ENCODE measurements around the gene KLF16.

Gene KLF16

DNA sequence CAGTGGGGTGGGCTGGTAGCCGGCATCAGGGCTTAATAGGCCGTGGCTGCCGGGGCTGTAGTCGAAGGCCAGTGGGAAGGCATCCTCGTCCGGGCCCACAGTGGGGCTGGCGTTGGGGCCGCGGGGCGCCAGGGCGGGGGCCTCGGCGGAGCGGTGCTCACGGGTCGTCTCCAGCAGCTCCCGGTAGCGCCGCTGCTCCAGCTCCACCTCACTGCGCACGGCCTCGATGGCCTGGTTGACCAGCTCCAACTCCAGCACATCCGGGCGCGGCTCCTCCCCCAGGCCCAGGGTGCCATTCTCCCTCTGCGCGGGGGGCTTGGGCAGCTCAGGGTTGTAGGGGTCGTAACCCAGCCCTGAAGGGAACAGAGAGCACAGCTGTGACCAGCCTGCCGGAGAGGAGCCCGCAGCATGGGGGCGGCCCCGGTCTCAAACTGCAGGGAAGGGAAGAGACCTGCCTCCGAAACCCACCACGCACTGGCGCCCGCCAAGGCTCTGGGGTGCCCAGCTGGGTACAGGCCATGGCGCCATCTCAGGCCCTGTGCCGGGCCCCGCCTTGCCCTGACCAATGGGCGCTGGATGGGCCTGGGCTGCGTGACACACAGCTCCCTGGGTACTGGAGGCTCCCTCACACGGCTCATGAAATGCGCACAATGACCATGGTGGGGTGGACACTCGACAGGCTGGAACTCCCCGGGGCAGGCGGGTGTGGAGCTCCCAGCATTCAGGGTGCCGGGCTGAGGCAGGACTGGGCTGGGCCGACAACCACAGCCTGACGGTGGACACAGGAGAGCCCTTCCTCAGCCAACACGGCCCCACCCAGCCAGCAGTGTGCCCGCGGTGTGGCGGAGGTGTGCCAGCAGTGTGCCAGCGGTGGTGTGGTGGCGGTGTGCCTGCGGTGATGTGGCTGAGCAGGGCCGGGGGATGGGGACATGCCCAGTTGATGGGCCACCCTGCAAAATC, 34.8 kb downstream of the KLF16 start:
- no peaks in the 10 kb centered on the region for H3K27me3 Mint-ChIP-seq (ENCODE audit: low read depth)
- no peaks in the 10 kb centered on the region for H3K9me3 Mint-ChIP-seq
- DNase-seq (ENCODE audit: low spot score): no peak
- H3K4me1 Mint-ChIP-seq (ENCODE audit: low read depth): no peaks in the 10 kb centered on the region
- no peak overlapping the region for H3K27ac Mint-ChIP-seq
- H3K36me3 Mint-ChIP-seq (ENCODE audit: low read depth): peaks cover 9% of the 10 kb centered on the region
- no peak overlapping the region for H3K4me3 Mint-ChIP-seq

DNA sequence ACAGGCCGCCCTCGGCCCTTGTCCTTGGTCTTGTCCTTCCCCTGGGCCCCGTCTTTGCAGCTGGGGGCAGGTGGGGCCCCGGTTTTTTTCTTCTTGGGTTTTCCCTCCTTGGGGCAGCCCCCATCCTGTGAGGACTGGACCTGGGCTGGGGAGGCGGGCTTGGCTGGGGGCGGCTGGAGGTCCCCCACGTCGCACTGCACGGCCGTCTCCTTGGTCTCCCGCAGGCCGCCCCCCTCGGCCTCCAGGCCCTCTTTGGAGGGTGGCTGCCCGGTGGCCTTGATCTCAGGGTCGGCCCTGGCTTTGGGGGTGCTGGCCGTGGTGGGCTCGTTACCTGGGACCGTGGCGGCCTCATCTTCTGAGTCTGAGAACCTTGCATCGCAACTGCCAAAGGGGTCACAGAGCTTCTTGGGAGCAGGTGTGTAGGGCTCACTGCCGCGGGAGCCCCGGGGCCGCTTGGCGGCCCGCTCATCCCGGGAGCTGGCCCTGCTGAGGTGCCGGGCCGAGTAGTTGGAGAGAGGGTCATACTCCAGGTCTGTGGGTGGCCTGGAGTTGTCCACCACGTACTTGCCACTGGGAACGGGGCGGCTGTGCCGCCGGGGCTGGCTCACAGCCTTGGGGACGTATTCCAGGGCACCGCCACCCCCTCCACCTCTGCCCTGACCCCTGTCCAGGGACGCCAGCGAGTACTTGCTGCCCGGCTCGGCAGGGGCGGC, 35.7 kb downstream of the KLF16 start:
- H3K36me3 Mint-ChIP-seq (ENCODE audit: low read depth): peaks cover 12% of the 10 kb centered on the region
- no peak overlapping the region for H3K4me3 Mint-ChIP-seq

DNA sequence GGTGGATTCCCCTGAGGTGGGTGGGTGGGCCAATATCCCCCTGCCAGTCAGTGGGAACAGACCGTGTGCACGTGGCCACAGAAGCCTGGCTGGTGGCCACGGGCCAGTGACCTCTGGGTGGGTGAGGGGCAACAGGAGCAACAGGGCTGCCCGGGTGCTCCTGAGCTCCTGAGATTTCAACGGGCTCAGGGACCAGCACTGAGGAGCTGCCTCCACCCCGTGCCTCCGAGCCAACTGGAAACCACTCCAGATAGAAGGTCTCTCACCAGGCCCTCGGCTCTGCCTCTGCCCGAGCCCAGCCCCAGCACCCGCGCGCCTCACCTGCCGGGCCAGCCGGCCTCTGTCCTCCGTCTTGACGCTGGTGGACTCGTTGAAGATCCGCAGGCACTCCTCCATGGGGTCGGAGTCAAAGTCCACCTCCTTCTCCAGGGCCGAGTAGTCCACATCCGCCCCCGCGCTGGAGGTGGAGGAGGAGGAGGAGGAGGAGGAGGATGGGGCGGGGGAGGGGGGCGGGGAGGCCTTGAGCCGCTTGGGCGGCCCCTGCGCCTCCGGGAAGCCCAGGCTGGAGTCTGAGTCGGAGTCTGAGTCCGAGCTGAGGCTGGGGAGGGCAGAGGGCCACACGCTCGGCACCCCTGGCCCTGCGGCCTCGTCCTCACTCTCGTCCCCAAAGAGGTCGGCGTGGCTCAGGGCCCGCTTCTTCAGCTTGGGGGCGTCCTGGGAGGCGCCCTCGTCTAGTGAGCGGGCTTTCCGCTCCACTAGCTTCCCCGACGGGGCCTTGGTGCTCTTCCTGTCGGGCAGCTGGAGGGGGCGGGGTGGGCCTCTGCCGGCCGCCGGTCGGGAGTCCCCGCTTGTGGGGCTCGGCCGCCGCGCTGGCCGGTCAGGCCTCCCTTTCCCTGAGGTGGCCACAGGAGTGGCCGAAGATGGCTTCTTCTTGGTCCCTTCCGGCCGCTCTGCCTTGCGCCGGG, 36.5 kb downstream of the KLF16 start:
- Mint-ChIP-seq H3K36me3 (ENCODE audit: low read depth) (peaks cover 16% of the 10 kb centered on the region), H3K27me3 (ENCODE audit: low read depth) (no peaks in the 10 kb centered on the region), H3K9me3 (no peaks in the 10 kb centered on the region), H3K4me1 (ENCODE audit: low read depth) (no peaks in the 10 kb centered on the region), H3K27ac (no peak overlapping the region), H3K4me3 (no peak overlapping the region)
- no peak for DNase-seq (ENCODE audit: low spot score)

More for the DNA sequence above, 35.7 kb downstream of the KLF16 start:
- Mint-ChIP-seq H3K27me3 (ENCODE audit: low read depth) (no peaks in the 10 kb centered on the region), H3K9me3 (no peaks in the 10 kb centered on the region), H3K27ac (no peak overlapping the region), H3K4me1 (ENCODE audit: low read depth) (no peaks in the 10 kb centered on the region)
- no peak for DNase-seq (ENCODE audit: low spot score)

DNA sequence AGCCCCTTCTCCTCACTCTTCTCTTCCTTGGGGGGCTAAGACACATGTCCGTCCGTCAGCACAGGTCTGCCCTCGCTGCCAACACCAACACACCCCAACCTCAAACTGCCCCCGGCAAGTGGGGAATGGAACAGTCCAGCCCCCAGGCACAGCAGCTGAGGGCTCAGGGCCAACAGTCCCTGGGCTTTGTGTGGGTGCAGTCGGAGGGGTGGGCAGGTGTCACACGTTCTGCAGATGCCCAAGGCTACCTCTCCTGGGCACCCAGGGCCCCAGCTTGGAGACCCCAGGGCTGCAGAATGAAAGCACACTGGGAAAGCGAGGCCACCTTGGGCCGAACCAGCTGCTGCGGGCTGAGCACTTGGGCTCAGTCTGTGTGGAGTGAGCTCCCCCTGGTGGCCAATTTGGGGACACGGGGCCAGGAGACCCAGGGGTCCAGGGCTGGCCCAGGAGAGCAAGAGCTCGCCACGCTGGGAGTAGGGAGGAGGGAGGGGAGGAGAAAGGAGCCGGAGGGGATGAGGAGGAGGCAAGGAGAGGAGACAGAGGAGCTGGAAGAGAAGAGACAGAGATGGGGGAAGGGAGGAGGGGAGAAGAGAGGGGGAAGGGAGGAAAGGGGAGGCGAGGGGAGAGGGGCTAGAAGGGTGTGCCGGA, 37.3 kb downstream of the KLF16 start:
- H3K36me3 Mint-ChIP-seq (ENCODE audit: low read depth): peaks cover 16% of the 10 kb centered on the region
- no peaks in the 10 kb centered on the region for H3K9me3 Mint-ChIP-seq
- peak; percentile 49 for DNase-seq (ENCODE audit: low spot score)
- H3K4me1 Mint-ChIP-seq (ENCODE audit: low read depth): no peaks in the 10 kb centered on the region
- no peaks in the 10 kb centered on the region for H3K27me3 Mint-ChIP-seq (ENCODE audit: low read depth)
- no peak overlapping the region for H3K4me3 Mint-ChIP-seq
- H3K27ac Mint-ChIP-seq: peak overlapping the region; percentile 26

DNA sequence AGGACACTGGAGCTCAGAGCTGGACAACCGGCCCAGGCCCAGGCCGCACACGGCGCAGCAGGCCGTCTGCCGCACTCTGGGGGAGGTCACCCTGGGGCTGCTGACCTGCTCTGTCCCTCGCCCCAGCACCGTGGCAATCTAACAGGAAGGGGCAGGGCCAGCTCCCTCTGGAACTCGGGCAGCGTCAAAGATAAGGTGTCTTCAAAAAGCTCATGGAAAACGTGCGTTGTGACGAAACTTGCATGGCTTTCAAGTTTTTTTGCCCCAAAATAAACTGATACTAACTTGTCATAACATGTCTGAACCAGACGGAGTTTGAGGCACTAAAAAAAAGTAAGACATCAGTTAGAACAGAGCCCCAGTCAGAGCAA, 39.1 kb downstream of the KLF16 start:
- DNase-seq (ENCODE audit: low spot score): no peak
- Mint-ChIP-seq H3K27ac (no peak overlapping the region), H3K9me3 (no peaks in the 10 kb centered on the region), H3K36me3 (ENCODE audit: low read depth) (peaks cover 20% of the 10 kb centered on the region), H3K4me3 (no peak overlapping the region), H3K4me1 (ENCODE audit: low read depth) (no peaks in the 10 kb centered on the region), H3K27me3 (ENCODE audit: low read depth) (no peaks in the 10 kb centered on the region)

DNA sequence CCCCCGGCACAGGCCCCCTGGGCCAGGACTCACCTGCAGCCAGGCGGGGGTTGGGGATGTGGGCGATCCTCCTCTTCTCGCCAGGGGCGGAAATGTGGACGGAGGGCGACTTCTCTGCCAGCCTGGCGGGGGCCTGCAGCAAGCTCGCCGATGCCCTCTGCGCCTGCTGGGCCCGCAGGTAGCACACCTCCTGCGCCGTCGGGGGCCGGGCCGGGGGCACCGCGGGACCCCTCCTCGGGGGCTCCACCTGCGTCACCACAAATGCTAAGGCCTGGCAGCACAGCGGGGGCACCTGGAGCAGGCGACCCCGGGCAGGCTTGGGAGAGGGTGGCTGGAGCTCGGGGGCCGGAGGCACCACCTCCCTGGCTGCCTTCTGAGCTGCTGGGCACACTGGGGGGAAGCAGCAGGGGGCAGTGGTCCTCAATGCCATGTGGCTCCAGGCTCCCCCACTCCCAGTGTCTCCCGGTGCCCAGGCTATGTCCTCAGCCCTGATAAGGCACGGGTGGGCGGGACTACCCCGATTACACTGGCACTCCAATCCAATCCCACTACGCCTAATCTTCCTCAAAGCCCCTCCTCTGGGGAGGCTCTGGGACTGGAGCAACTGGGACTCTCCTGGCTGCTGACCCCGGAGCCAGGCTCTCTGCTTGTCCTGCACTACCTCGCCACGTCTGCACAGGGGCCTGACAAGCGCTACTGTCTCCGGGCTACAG, 39.7 kb downstream of the KLF16 start:
- no peaks in the 10 kb centered on the region for H3K27me3 Mint-ChIP-seq (ENCODE audit: low read depth)
- DNase-seq (ENCODE audit: low spot score): no peak
- H3K27ac Mint-ChIP-seq: no peak overlapping the region
- no peaks in the 10 kb centered on the region for H3K9me3 Mint-ChIP-seq
- peaks cover 18% of the 10 kb centered on the region for H3K36me3 Mint-ChIP-seq (ENCODE audit: low read depth)
- H3K4me3 Mint-ChIP-seq: no peak overlapping the region
- no peaks in the 10 kb centered on the region for H3K4me1 Mint-ChIP-seq (ENCODE audit: low read depth)

DNA sequence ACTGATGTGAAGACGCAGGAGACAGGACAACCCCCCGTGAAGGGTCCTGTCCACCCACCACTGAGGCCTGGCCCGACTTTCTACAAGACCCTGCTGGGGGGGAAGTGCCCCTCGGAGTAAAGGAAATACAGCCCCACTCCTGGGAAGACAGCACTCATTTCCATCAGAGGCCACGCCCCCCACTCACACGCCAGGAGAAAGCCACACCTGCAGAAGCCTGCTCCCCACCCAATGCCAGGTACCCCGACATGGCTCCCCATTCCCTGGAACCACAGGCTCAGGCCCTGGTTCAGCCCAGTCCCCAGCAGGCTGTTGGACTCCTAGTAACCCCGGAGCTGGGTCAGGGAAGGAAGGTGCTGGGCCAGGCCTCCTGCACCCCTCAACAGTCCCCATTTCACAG, 40.4 kb downstream of the KLF16 start:
- H3K36me3 Mint-ChIP-seq (ENCODE audit: low read depth): peaks cover 20% of the 10 kb centered on the region
- H3K9me3 Mint-ChIP-seq: no peaks in the 10 kb centered on the region
- H3K4me3 Mint-ChIP-seq: no peak overlapping the region
- H3K27ac Mint-ChIP-seq: no peak overlapping the region
- no peaks in the 10 kb centered on the region for H3K4me1 Mint-ChIP-seq (ENCODE audit: low read depth)
- no peaks in the 10 kb centered on the region for H3K27me3 Mint-ChIP-seq (ENCODE audit: low read depth)
- DNase-seq (ENCODE audit: low spot score): no peak

DNA sequence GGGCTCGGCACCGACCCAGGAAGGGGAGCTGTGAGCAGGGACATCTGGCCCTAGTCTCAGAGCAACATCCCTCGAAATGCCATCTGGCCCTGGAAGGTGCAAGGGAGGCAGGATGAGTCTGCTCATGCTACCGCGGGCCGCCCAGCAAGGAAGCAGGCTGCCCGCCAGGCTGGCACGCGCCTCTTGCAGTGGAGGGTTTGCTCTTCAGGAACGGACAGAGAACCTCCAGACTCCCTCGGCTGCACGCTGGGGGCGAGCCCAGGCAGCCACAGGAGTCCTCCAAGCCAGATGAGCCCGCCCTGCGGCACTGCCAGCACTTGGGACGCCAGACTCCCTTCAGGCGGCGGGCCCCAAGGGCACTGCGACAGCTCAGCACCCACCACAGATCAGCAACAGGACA, 41.2 kb downstream of the KLF16 start:
- Mint-ChIP-seq H3K4me1 (ENCODE audit: low read depth) (no peaks in the 10 kb centered on the region), H3K4me3 (no peak overlapping the region), H3K27me3 (ENCODE audit: low read depth) (no peaks in the 10 kb centered on the region), H3K27ac (no peak overlapping the region), H3K9me3 (no peaks in the 10 kb centered on the region), H3K36me3 (ENCODE audit: low read depth) (peaks cover 22% of the 10 kb centered on the region)
- no peak for DNase-seq (ENCODE audit: low spot score)

DNA sequence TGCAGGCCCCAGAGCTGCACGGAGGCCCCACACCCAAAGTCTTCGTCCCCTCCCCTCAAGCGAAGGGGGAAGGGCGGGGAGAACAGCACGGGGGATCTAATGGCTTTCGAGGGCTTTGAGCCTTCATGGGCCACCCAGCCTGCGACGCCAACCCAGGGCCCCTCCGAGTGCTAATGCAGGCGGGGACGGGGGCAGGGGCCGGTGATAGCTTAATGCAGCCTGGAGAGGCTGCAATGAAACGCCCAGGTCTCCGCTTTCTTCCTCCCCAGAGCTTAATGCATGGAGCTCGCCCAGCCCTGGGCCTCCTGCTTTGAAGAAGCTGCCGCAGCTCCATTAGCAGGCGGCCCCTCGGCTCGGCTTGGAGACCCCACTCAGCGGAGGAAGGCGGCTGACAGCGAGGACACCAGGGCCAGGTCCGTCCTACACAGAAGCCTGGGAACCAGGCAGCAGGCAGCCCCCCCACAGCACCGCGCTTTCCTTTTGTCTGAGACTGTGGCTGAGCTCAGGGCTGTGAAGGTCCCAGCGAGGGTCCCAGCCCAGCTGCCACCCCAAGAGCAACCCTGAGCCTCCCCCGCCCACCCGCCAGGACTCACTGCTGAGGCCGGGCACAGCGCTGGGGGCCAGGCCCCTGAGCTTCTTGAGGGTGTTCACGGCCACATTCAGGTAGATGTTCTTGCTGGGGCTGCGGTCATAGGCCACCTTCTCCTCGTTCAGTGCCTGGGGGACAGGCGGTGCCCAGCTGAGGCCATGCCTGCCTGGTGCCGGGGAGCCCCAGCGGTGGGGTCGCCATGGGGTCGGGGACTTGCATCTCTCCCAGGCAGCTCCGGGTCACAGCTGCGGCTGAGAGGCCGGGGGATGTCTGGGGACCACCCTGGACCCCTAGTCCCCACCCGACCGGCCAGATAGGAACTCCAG, 43.8 kb downstream of the KLF16 start:
- Mint-ChIP-seq H3K36me3 (ENCODE audit: low read depth) (peaks cover 22% of the 10 kb centered on the region), H3K9me3 (no peaks in the 10 kb centered on the region), H3K4me3 (no peak overlapping the region), H3K27me3 (ENCODE audit: low read depth) (no peaks in the 10 kb centered on the region), H3K27ac (no peak overlapping the region), H3K4me1 (ENCODE audit: low read depth) (no peaks in the 10 kb centered on the region)
- no peak for DNase-seq (ENCODE audit: low spot score)

DNA sequence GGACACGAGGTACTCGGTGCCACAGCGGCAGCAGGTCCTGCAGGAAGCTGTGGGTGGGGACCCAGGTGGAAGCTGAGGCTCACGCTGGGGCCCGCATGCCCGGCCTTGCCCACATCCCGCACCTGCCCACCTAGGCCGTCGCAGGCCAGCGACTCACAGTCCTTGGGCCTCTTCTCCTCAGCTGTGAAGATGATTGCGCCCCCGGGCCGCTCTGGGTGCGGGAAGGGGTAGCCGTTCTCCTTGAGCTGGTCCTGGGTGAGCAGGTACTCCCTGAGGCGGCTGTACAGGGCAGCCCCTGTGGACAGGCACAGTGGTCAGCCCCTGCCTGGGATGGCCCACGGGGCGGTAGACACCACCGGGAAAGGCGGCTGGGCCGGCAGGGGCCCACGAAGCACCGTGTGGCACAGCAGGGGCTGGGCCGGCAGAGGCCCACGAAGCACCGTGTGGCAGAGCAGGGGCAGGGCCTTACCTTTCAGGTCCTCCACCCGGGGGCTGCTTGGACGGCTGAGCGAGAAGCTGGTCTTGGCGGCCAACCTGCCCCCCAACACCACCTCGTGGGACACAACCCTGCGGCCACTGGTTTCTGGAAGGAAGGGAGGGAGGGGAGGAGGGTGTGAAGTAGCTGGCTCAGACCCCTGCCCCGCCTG, 44.7 kb downstream of the KLF16 start:
- no peaks in the 10 kb centered on the region for H3K4me1 Mint-ChIP-seq (ENCODE audit: low read depth)
- no peaks in the 10 kb centered on the region for H3K27me3 Mint-ChIP-seq (ENCODE audit: low read depth)
- no peaks in the 10 kb centered on the region for H3K9me3 Mint-ChIP-seq
- no peak overlapping the region for H3K27ac Mint-ChIP-seq
- H3K36me3 Mint-ChIP-seq (ENCODE audit: low read depth): peaks cover 24% of the 10 kb centered on the region
- no peak overlapping the region for H3K4me3 Mint-ChIP-seq
- DNase-seq (ENCODE audit: low spot score): no peak

DNA sequence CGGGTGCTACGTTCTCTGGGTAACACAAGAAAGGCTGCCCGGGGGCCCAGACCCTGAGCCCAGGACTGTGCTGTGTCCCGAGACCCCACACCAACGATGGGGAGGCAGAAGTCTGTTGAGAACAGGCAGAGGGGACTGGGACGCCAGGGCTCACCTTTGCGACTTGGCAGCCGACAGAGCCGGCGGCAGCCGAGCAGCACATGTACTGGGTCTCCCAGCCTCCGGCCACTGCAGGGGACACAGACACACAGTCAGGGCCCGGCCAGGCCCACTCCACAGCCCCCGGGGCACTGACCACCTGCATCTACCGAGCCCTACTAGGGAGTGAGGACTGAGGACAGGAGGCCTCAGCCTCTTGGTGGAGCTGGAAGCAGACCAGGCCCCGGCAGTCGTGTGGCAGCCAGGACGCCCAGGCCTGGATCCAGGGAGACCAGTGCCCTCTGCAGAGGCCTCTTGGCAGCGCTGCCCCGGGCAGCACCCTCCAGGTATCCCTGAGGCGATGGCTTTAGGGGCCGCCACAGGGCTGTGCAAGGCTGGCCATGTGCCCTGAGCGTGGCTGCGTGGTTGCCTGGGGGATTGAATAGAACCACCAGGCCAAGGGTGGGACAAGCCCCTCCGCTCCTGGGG, 45.7 kb downstream of the KLF16 start:
- Mint-ChIP-seq H3K27ac (no peak overlapping the region), H3K9me3 (no peaks in the 10 kb centered on the region), H3K27me3 (ENCODE audit: low read depth) (no peaks in the 10 kb centered on the region), H3K4me1 (ENCODE audit: low read depth) (peaks cover 6% of the 10 kb centered on the region), H3K36me3 (ENCODE audit: low read depth) (peaks cover 25% of the 10 kb centered on the region), H3K4me3 (no peak overlapping the region)
- DNase-seq (ENCODE audit: low spot score): no peak

All from T-helper 2 cell treated with Interferon-gamma antibody and Interleukin-4, amounts not matched to agents 5 μg/mL and 100 μg/mL, for 36 hours (primary cell).